ENCODE data around the gene CCDC197.

Gene CCDC197

GRCh38 chr14:93980456-93981201 lies 16.5 kb upstream of the CCDC197 start:
- no peak for DNase-seq

- DNase-seq: no peak
These were observed 15.5 kb upstream of the CCDC197 start for GRCh38 chr14:93981316-93982229.

GRCh38 chr14:93982230-93983007 lies 14.7 kb upstream of the CCDC197 start:
- no peak for DNase-seq

GRCh38 chr14:93984070-93984469 lies 13.0 kb upstream of the CCDC197 start:
- DNase-seq: no peak

- no peak for DNase-seq
These were observed 12.1 kb upstream of the CCDC197 start for GRCh38 chr14:93984987-93985410.

GRCh38 chr14:93986955-93987354 lies 10.1 kb upstream of the CCDC197 start:
- no peak for DNase-seq

GRCh38 chr14:93987376-93987775 lies 9.7 kb upstream of the CCDC197 start:
- DNase-seq: no peak

- no peak for DNase-seq
These were observed 9.2 kb upstream of the CCDC197 start for GRCh38 chr14:93987815-93988476.

GRCh38 chr14:93989939-93990338 lies 7.2 kb upstream of the CCDC197 start:
- DNase-seq: no peak

GRCh38 chr14:93991212-93991611 lies 5.9 kb upstream of the CCDC197 start:
- no peak for DNase-seq

GRCh38 chr14:93991649-93992048 lies 5.5 kb upstream of the CCDC197 start:
- no peak for DNase-seq

- no peak for DNase-seq
These were observed 3.7 kb upstream of the CCDC197 start for GRCh38 chr14:93993382-93993781.

- DNase-seq: no peak
These were observed 2.0 kb upstream of the CCDC197 start for GRCh38 chr14:93994919-93995682.

GRCh38 chr14:93996130-93996695 lies 888 bp upstream of the CCDC197 start:
- DNase-seq: no peak

- DNase-seq: no peak
These were observed 1.1 kb downstream of the CCDC197 start for GRCh38 chr14:93997916-93998870.

- no peak for DNase-seq
These were observed 1.8 kb downstream of the CCDC197 start for GRCh38 chr14:93998871-93999403.

- no peak for DNase-seq
These were observed 2.5 kb downstream of the CCDC197 start for GRCh38 chr14:93999573-93999972.

- DNase-seq: no peak
These were observed 3.2 kb downstream of the CCDC197 start for GRCh38 chr14:94000267-94000666.

- no peak for DNase-seq
These were observed 3.9 kb downstream of the CCDC197 start for GRCh38 chr14:94001016-94001415.

Measured in CD4-positive, alpha-beta T cell treated with Interferon alpha-2 for 1 hour (primary cell).